Neural progenitor cell (in vitro differentiated cells): ENCODE measurements around the gene BNIP3. TPM values are rescaled to one million over a fixed set of nuclear protein-coding genes. Genes with fewer than 3 reads are reported as not detected.

Source experiments
- DNase-seq: peaks from one replicate; pipeline ENCODE4 v3.0.0-alpha.2; 2016; ENCODE audit warnings: low spot score
- H2AFZ ChIP-seq: fragments of 200-600 bp; sonication (generic); replicated peaks from 2 replicates; pipeline ENCODE4 v1.6.1; 2016; ENCODE audit warnings: antibody characterized with exemption
- H3F3A ChIP-seq: fragments of 200-600 bp; sonication (generic); 2 replicates; pipeline ENCODE4 v1.6.1; 2016; ENCODE audit warnings: antibody characterized with exemption, low read depth
- H3K27ac ChIP-seq: fragments of 200-600 bp; sonication (generic); 2 replicates; pipeline ENCODE4 v1.5.1; 2016; ENCODE audit warnings: mild to moderate bottlenecking
- H3K27me3 ChIP-seq: fragments of 200-600 bp; sonication (generic); 2 replicates; pipeline ENCODE4 v1.6.1; 2016; ENCODE audit warnings: mild to moderate bottlenecking, moderate library complexity
- H3K36me3 ChIP-seq: fragments of 200-600 bp; sonication (generic); 2 replicates; pipeline ENCODE4 v1.5.1; 2016
- H3K4me1 ChIP-seq: fragments of 200-600 bp; sonication (generic); 2 replicates; pipeline ENCODE4 v1.6.1; 2016; ENCODE audit warnings: mixed run types
- H3K4me2 ChIP-seq: fragments of 200-600 bp; sonication (generic); 2 replicates; pipeline ENCODE4 v1.6.1; 2016
- H3K4me3 ChIP-seq: fragments of 200-600 bp; sonication (generic); 2 replicates; pipeline ENCODE4 v1.5.1; 2016
- H3K79me2 ChIP-seq: fragments of 200-600 bp; sonication (generic); 2 replicates; pipeline ENCODE4 v1.6.1; 2016; ENCODE audit warnings: low read depth
- H3K9ac ChIP-seq: fragments of 200-600 bp; sonication (generic); 2 replicates; pipeline ENCODE4 v1.6.1; 2016
- H3K9me3 ChIP-seq: fragments of 200-600 bp; sonication (generic); 2 replicates; pipeline ENCODE4 v1.5.1; 2016; ENCODE audit warnings: low read depth
- H4K20me1 ChIP-seq: fragments of 200-600 bp; sonication (generic); 2 replicates; pipeline ENCODE4 v1.6.1; 2016; ENCODE audit warnings: low read depth
- H3K27ac Mint-ChIP-seq: 3 replicates; pipeline ENCODE4 v1.8.0; 2021; ENCODE audit warnings: mixed read lengths
- H3K27me3 Mint-ChIP-seq: 2 replicates; pipeline ENCODE4 v1.8.0; 2022; ENCODE audit warnings: low read depth, mild to moderate bottlenecking, inconsistent platforms, moderate library complexity, mixed read lengths; ENCODE audit not compliant: insufficient read depth
- H3K36me3 Mint-ChIP-seq: 3 replicates; pipeline ENCODE4 v1.8.0; 2021; ENCODE audit warnings: mixed read lengths
- H3K4me1 Mint-ChIP-seq: 3 replicates; pipeline ENCODE4 v1.8.0; 2021; ENCODE audit warnings: mixed read lengths
- H3K4me3 Mint-ChIP-seq: 3 replicates; pipeline ENCODE4 v1.8.0; 2021; ENCODE audit warnings: mild to moderate bottlenecking, moderate library complexity, mixed read lengths
- H3K9me3 Mint-ChIP-seq: 3 replicates; pipeline ENCODE4 v1.8.0; 2020; ENCODE audit warnings: mixed read lengths
- CTCF ChIP-seq: fragments of 200-600 bp; sonication (generic); IDR thresholded peaks from 2 replicates; pipeline ENCODE4 v1.5.1; 2017; ENCODE audit warnings: antibody characterized with exemption, mild to moderate bottlenecking
- EZH2 ChIP-seq: fragments of 200-600 bp; sonication (generic); IDR thresholded peaks from 2 replicates; pipeline ENCODE4 v1.6.1; 2017; ENCODE audit warnings: antibody characterized with exemption, mild to moderate bottlenecking, moderate library complexity
- EZH2phosphoT487 ChIP-seq: fragments of 200-600 bp; sonication (generic); IDR thresholded peaks from 2 replicates; pipeline ENCODE4 v1.6.1; 2017; ENCODE audit warnings: antibody characterized with exemption
- total RNA-seq: library from RNA; depleted of rRNA; stranded (reverse); fragments of >200 nt; gene quantifications from 2 replicates; pipeline ENCODE4 v1.2.3, GENCODE V29; 2015; ENCODE audit warnings: low replicate concordance

The BNIP3 gene
- total RNA-seq, 1 donor from 2014 or later: 256 TPM

DNA sequence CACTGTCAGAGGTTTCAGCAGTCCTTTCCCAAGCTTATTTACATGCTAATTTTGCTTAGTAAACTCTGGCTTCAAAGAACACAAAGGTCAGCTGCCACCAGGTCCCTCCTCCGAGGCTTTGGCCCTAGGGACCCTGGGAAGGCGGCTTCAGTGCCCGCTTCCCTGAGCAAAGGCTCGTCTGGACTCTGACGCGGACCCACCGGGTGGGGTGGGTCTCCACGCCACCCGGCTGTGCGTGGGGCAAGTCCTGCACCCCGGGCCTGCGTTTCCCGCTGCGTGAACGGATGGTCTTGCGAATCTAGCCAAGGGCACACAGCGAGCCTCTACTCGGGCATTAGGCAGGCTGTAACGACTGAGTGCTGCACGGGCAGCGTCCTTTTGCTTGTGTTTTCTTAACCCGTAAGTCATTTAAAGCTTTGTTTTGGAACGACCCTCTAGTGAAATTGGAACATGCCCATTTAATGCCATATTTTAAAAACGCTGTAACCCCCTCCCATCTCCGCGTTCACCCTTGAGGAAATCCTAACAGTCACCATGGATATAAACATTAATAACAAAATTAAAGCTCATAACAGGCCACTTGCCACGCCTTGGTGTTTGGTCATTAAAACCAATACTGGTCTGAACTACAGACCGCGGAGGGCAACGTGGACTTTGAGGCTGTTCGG lies 828 bp downstream of the BNIP3 start:
- no peak overlapping the region for H3K27ac ChIP-seq
- H4K20me1 ChIP-seq: peaks cover 53% of the 10 kb centered on the region
- no peak overlapping the region for H2AFZ ChIP-seq
- DNase-seq: peak; percentile 63
- H3K4me2 ChIP-seq: peak overlapping the region; percentile 96
- peaks cover 29% of the 10 kb centered on the region for H3K36me3 Mint-ChIP-seq
- H3K4me1 Mint-ChIP-seq: peaks cover 36% of the 10 kb centered on the region
- H3K9me3 Mint-ChIP-seq: peaks cover 19% of the 10 kb centered on the region
- peak overlapping the region; percentile 91 for H3K4me3 ChIP-seq
- peaks cover 55% of the 10 kb centered on the region for H3K79me2 ChIP-seq
- TF ChIP-seq CTCF (no peak), EZH2phosphoT487 (no peak), EZH2 (no peak)
- no peaks in the 10 kb centered on the region for H3K9me3 ChIP-seq
- H3K27me3 Mint-ChIP-seq: peaks cover 18% of the 10 kb centered on the region
- H3K27ac Mint-ChIP-seq: no peak overlapping the region
- peaks cover 20% of the 10 kb centered on the region for H3K4me1 ChIP-seq
- H3K36me3 ChIP-seq: no peaks in the 10 kb centered on the region
- peaks cover 6% of the 10 kb centered on the region for H3F3A ChIP-seq
- H3K27me3 ChIP-seq: peaks cover 31% of the 10 kb centered on the region
- H3K4me3 Mint-ChIP-seq: peak overlapping the region; percentile 94
- H3K9ac ChIP-seq: peak overlapping the region; percentile 47

DNA sequence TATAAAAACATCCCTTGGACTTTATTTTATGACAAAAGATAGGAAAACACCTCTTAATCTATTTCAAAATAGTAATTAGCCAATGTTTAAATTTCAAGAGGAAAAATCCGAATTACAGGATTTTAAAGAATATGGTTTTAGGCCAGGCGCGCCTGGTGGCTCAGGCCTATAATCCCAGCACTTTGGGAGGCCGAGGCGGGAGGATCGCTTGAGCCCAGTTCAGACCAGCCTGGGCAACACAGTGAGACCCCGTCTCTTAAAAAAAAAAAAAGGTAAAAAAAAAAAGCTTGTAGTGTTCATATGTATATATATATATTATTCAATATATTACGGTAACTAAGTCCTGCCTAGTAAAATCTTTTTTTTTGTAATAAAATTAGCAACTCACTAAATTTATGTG lies 1.4 kb downstream of the BNIP3 start:
- peak overlapping the region; percentile 78 for H3K27ac Mint-ChIP-seq
- Histone ChIP-seq H4K20me1 (peaks cover 59% of the 10 kb centered on the region), H3K36me3 (no peaks in the 10 kb centered on the region), H3K4me1 (peaks cover 20% of the 10 kb centered on the region), H3K4me3 (peak overlapping the region; percentile 91), H3K4me2 (peak overlapping the region; percentile 96), H3K9me3 (no peaks in the 10 kb centered on the region), H3K79me2 (peaks cover 61% of the 10 kb centered on the region), H3F3A (peaks cover 6% of the 10 kb centered on the region), H2AFZ (no peak overlapping the region), H3K9ac (no peak overlapping the region), H3K27me3 (peaks cover 31% of the 10 kb centered on the region), H3K27ac (no peak overlapping the region)
- peaks cover 32% of the 10 kb centered on the region for H3K36me3 Mint-ChIP-seq
- no peak for TF ChIP-seq EZH2phosphoT487
- H3K27me3 Mint-ChIP-seq: peaks cover 17% of the 10 kb centered on the region
- H3K9me3 Mint-ChIP-seq: peaks cover 17% of the 10 kb centered on the region
- peak overlapping the region; percentile 94 for H3K4me3 Mint-ChIP-seq
- H3K4me1 Mint-ChIP-seq: peaks cover 42% of the 10 kb centered on the region
- DNase-seq: no peak

DNA sequence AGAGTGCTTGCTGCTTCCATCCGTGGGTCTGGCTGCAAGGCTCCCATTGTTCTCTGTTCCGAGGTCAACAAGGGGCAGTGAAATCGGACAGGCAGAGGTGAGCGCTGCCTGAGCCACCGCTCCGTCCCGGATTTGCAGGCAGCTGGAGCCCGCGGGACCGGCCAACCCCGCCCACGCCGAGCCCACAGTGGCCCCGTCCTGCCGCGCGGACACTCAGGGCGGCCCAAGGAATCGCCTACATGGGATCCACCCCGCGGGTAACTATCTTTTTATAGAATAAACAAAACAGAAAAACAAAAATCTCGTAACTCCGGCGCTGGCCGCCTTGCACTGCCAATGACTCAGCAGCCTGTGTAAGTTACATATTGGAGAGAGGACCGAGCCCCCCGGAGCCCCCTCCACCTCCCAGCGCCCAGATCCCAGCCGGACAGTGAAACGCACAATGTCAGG lies 1.9 kb downstream of the BNIP3 start:
- peaks cover 17% of the 10 kb centered on the region for H3K27me3 Mint-ChIP-seq
- Histone ChIP-seq H3K4me3 (peak overlapping the region; percentile 91), H3K27ac (no peak overlapping the region), H2AFZ (no peak overlapping the region), H3K79me2 (peaks cover 66% of the 10 kb centered on the region), H3K4me1 (peaks cover 20% of the 10 kb centered on the region), H3K4me2 (peak overlapping the region; percentile 96), H3K9ac (peak overlapping the region; percentile 8), H3F3A (peaks cover 6% of the 10 kb centered on the region), H3K36me3 (no peaks in the 10 kb centered on the region), H3K9me3 (no peaks in the 10 kb centered on the region), H3K27me3 (peaks cover 27% of the 10 kb centered on the region), H4K20me1 (peaks cover 64% of the 10 kb centered on the region)
- no peak for TF ChIP-seq EZH2
- no peak for TF ChIP-seq CTCF
- no peak for TF ChIP-seq EZH2phosphoT487
- peaks cover 35% of the 10 kb centered on the region for H3K36me3 Mint-ChIP-seq
- H3K27ac Mint-ChIP-seq: peak overlapping the region; percentile 78
- H3K9me3 Mint-ChIP-seq: peaks cover 14% of the 10 kb centered on the region
- H3K4me1 Mint-ChIP-seq: peaks cover 42% of the 10 kb centered on the region
- H3K4me3 Mint-ChIP-seq: peak overlapping the region; percentile 94
- DNase-seq: peak; percentile 56

- no peaks in the 10 kb centered on the region for H3K36me3 ChIP-seq
- Mint-ChIP-seq H3K36me3 (peaks cover 37% of the 10 kb centered on the region), H3K27me3 (peaks cover 15% of the 10 kb centered on the region), H3K4me1 (peaks cover 42% of the 10 kb centered on the region), H3K27ac (peak overlapping the region; percentile 29), H3K4me3 (peak overlapping the region; percentile 94), H3K9me3 (peaks cover 10% of the 10 kb centered on the region)
- TF ChIP-seq EZH2phosphoT487 (no peak), EZH2 (no peak)
- H2AFZ ChIP-seq: no peak overlapping the region
- peaks cover 22% of the 10 kb centered on the region for H3K27me3 ChIP-seq
- peaks cover 20% of the 10 kb centered on the region for H3K4me1 ChIP-seq
- H3K27ac ChIP-seq: no peak overlapping the region
- peak overlapping the region; percentile 8 for H3K9ac ChIP-seq
- peaks cover 6% of the 10 kb centered on the region for H3F3A ChIP-seq
- no peaks in the 10 kb centered on the region for H3K9me3 ChIP-seq
- H3K79me2 ChIP-seq: peaks cover 71% of the 10 kb centered on the region
- H3K4me2 ChIP-seq: peak overlapping the region; percentile 96
- H3K4me3 ChIP-seq: peak overlapping the region; percentile 91
- no peak for DNase-seq
- peaks cover 69% of the 10 kb centered on the region for H4K20me1 ChIP-seq
These were observed 2.4 kb downstream of the BNIP3 start for GRCh38 chr10:131979336-131979735.
